DOHH2 (cell line): ENCODE measurements around the gene FAM180A.

Source experiments
- H3F3A ChIP-seq: fragments of 200-600 bp; sonication (generic), shearing (Covaris generic); 2 replicates; pipeline ENCODE4 v1.6.0; 2016; ENCODE audit warnings: antibody characterized with exemption, mild to moderate bottlenecking; ENCODE audit not compliant: control insufficient read depth, insufficient read depth
- H3K27ac ChIP-seq: fragments of 200-600 bp; sonication (generic); 2 replicates; pipeline ENCODE4 v1.5.1; 2014; ENCODE audit warnings: low read depth, mild to moderate bottlenecking, low read length, moderate library complexity
- H3K27me3 ChIP-seq: fragments of 200-600 bp; sonication (generic); 2 replicates; pipeline ENCODE4 v1.6.1; 2014; ENCODE audit warnings: mild to moderate bottlenecking, low read length, mixed read lengths; ENCODE audit not compliant: control insufficient read depth
- H3K36me3 ChIP-seq: fragments of 200-600 bp; sonication (generic); 2 replicates; pipeline ENCODE4 v1.6.1; 2014; ENCODE audit warnings: mild to moderate bottlenecking, low read length, moderate library complexity, mixed read lengths; ENCODE audit not compliant: control insufficient read depth
- H3K4me1 ChIP-seq: fragments of 200-600 bp; sonication (generic); 2 replicates; pipeline ENCODE4 v1.6.1; 2014; ENCODE audit warnings: mild to moderate bottlenecking, low read length, mixed read lengths; ENCODE audit not compliant: control insufficient read depth
- H3K4me2 ChIP-seq: fragments of 200-600 bp; sonication (generic); 2 replicates; pipeline ENCODE4 v1.6.0; 2014; ENCODE audit warnings: mild to moderate bottlenecking, low read length, moderate library complexity
- H3K4me3 ChIP-seq: fragments of 200-600 bp; sonication (generic); 2 replicates; pipeline ENCODE4 v1.5.1; 2014; ENCODE audit warnings: mild to moderate bottlenecking, low read length, mixed read lengths
- H3K79me2 ChIP-seq: fragments of 200-600 bp; sonication (generic); 2 replicates; pipeline ENCODE4 v1.6.1; 2014; ENCODE audit warnings: mild to moderate bottlenecking, low read length, mixed read lengths; ENCODE audit not compliant: control insufficient read depth
- H3K9me2 ChIP-seq: fragments of 200-600 bp; sonication (generic); replicated peaks from 2 replicates; pipeline ENCODE4 v1.6.1; 2014; ENCODE audit warnings: mild to moderate bottlenecking, low read length, mixed read lengths; ENCODE audit not compliant: control insufficient read depth
- H3K9me3 ChIP-seq: fragments of 200-600 bp; sonication (generic); 2 replicates; pipeline ENCODE4 v1.6.1; 2014; ENCODE audit warnings: antibody characterized with exemption, low read length, mixed read lengths; ENCODE audit not compliant: control insufficient read depth, insufficient read depth
- H4K20me1 ChIP-seq: fragments of 200-600 bp; sonication (generic); 2 replicates; pipeline ENCODE4 v1.6.0; 2014; ENCODE audit warnings: low read depth, mild to moderate bottlenecking, antibody characterized with exemption, low read length, moderate library complexity; ENCODE audit not compliant: control insufficient read depth, insufficient read depth
- CTCF ChIP-seq: fragments of 200-600 bp; sonication (generic); IDR thresholded peaks from one replicate; pipeline ENCODE4 v1.5.1; 2014; ENCODE audit warnings: antibody characterized with exemption, mild to moderate bottlenecking, low read depth, low read length; ENCODE audit not compliant: poor library complexity, severe bottlenecking
- EZH2phosphoT487 ChIP-seq: fragments of 200-600 bp; sonication (generic); IDR thresholded peaks from 2 replicates; pipeline ENCODE4 v1.6.1; 2017; ENCODE audit warnings: borderline replicate concordance, mild to moderate bottlenecking, antibody characterized with exemption, low read length, moderate library complexity, mixed read lengths

The FAM180A gene

DNA sequence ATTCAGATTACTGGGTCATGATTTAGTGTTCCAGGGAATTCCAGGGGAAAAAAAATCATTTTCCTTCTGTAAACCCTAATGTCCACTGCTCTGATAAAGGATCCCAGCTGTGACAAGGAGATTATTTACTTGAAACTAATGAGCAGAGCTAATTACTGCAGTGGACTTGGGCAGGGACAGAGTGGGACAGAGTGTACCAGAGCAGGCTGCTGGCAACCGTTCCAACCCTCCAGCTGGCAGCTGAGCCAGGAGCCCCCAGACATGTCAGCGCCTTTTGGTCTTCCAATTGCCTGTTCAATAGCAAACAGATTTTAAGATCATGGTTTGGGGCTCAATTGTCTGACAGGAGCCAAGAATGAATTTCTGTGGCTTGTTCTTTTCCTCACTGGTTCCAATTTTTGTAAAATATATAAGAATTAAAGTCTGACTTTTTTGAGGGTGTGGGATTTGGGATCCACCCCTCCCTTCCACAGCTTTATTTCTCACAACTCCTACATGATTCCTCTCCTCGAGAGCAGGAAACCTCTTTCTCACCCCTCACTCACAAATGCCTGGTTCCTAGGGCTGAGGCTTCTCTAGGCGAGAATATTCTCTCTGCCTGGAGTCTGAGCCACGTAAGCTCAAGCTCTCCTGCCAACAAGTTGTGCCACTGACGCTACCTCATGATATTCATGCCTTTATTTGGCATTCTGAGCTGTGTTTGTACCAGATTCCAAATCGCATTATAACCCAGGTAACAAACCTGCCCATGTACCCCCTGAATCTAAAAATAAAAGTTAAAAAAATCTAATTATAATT lies 20.6 kb upstream of the FAM180A start:
- H3K36me3 ChIP-seq, result no peaks in the 10 kb centered on the region
- no peaks in the 10 kb centered on the region for H3K9me2 ChIP-seq
- H3K79me2 ChIP-seq, result no peaks in the 10 kb centered on the region
- no peaks in the 10 kb centered on the region for H3K9me3 ChIP-seq
- H4K20me1 ChIP-seq, result no peaks in the 10 kb centered on the region
- TF ChIP-seq EZH2phosphoT487 (no peak), CTCF (no peak)
- no peaks in the 10 kb centered on the region for H3K4me1 ChIP-seq
- H3K4me2 ChIP-seq, result no peak overlapping the region
- no peaks in the 10 kb centered on the region; the same call in 1 of the 2 replicates for H3K27me3 ChIP-seq
- no peak overlapping the region for H3K4me3 ChIP-seq
- H3F3A ChIP-seq, result no peaks in the 10 kb centered on the region
- H3K27ac ChIP-seq, result no peak overlapping the region

GRCh38 chr7:135768467-135768866 lies 19.9 kb upstream of the FAM180A start:
- H3K4me3 ChIP-seq, result no peak overlapping the region
- TF ChIP-seq EZH2phosphoT487 (no peak), CTCF (no peak)
- no peaks in the 10 kb centered on the region; the same call in 1 of the 2 replicates for H3K27me3 ChIP-seq
- no peaks in the 10 kb centered on the region for H4K20me1 ChIP-seq
- H3K4me2 ChIP-seq, result no peak overlapping the region
- H3K4me1 ChIP-seq, result no peaks in the 10 kb centered on the region
- no peak overlapping the region for H3K27ac ChIP-seq
- H3F3A ChIP-seq, result no peaks in the 10 kb centered on the region
- no peaks in the 10 kb centered on the region for H3K9me3 ChIP-seq
- H3K9me2 ChIP-seq, result no peaks in the 10 kb centered on the region
- H3K79me2 ChIP-seq, result no peaks in the 10 kb centered on the region
- no peaks in the 10 kb centered on the region for H3K36me3 ChIP-seq

- no peak overlapping the region for H3K4me3 ChIP-seq
- H3K27ac ChIP-seq, result no peak overlapping the region
- no peaks in the 10 kb centered on the region; the same call in 1 of the 2 replicates for H3K27me3 ChIP-seq
- H4K20me1 ChIP-seq, result no peaks in the 10 kb centered on the region
- H3K4me1 ChIP-seq, result no peaks in the 10 kb centered on the region
- TF ChIP-seq CTCF (no peak), EZH2phosphoT487 (no peak)
- no peaks in the 10 kb centered on the region for H3K9me2 ChIP-seq
- no peak overlapping the region for H3K4me2 ChIP-seq
- no peaks in the 10 kb centered on the region for H3K9me3 ChIP-seq
- H3K36me3 ChIP-seq, result no peaks in the 10 kb centered on the region
- H3K79me2 ChIP-seq, result no peaks in the 10 kb centered on the region
- H3F3A ChIP-seq, result no peaks in the 10 kb centered on the region
These were observed 19.5 kb upstream of the FAM180A start for GRCh38 chr7:135768064-135768463.
